Progenitor cell of endocrine pancreas (in vitro differentiated cells): Measurements from ENCODE around the gene ACTRT3. TPM values are rescaled to one million over a fixed set of nuclear protein-coding genes. Genes with fewer than 3 reads are reported as not detected.

Source experiments
- DNase-seq: peaks from one replicate; pipeline ENCODE4 v3.0.0; 2021; ENCODE audit warnings: low spot score; ENCODE audit not compliant: unreplicated experiment
- H3K27ac Mint-ChIP-seq: 2 replicates; pipeline ENCODE4 v1.8.0; 2021; ENCODE audit warnings: mild to moderate bottlenecking, moderate library complexity, mixed read lengths
- H3K27me3 Mint-ChIP-seq: 2 replicates; pipeline ENCODE4 v1.8.0; 2021; ENCODE audit warnings: mixed read lengths
- H3K36me3 Mint-ChIP-seq: 2 replicates; pipeline ENCODE4 v1.8.0; 2022; ENCODE audit warnings: mixed read lengths; ENCODE audit not compliant: insufficient read depth
- H3K4me1 Mint-ChIP-seq: 2 replicates; pipeline ENCODE4 v1.8.0; 2021; ENCODE audit warnings: low read depth, mixed read lengths
- H3K4me3 Mint-ChIP-seq: 2 replicates; pipeline ENCODE4 v1.8.0; 2021; ENCODE audit warnings: low read depth, mild to moderate bottlenecking, moderate library complexity, mixed read lengths
- H3K9me3 Mint-ChIP-seq: 2 replicates; pipeline ENCODE4 v1.8.0; 2021; ENCODE audit warnings: low read depth, mixed read lengths
- CTCF ChIP-seq: fragments of 200-600 bp; sonication (generic); IDR thresholded peaks from one replicate; pipeline ENCODE4 v1.5.0; 2021; ENCODE audit warnings: antibody characterized with exemption, mild to moderate bottlenecking; ENCODE audit not compliant: unreplicated experiment
- long read RNA-seq: library from polyadenylated mRNA; unstranded; transcript quantifications from one replicate; pipeline ENCODE4 v2.0.0, GENCODE V29; 2020
- total RNA-seq: library from RNA; stranded (reverse); gene quantifications from 2 replicates; pipeline ENCODE4 v1.2.1, GENCODE V29; 2021

ACTRT3 gene
- 2.1 and 2.6 TPM in 2 replicates for total RNA-seq
- long read RNA-seq, transcript ACTRT3-201 (2 exons, 2,005 nt): major isoform, 17 of 17 reads
- long read RNA-seq, partial matches to known transcripts: 0 of 17 reads
- long read RNA-seq, other reads (novel, unspliced or antisense): 0 of 17 reads

GRCh38 chr3:169769287-169770181, at the start of gene ACTRT3:
ACTRT3 (minus strand) TSS chr3:169769561; CDS start chr3:169769520, 41 bp downstream.
- TF ChIP-seq CTCF: no peak
- H3K27ac Mint-ChIP-seq: peak within 1 kb of the TSS; percentile 97
- H3K4me3 Mint-ChIP-seq: peak within 1 kb of the TSS; percentile 87

DNA sequence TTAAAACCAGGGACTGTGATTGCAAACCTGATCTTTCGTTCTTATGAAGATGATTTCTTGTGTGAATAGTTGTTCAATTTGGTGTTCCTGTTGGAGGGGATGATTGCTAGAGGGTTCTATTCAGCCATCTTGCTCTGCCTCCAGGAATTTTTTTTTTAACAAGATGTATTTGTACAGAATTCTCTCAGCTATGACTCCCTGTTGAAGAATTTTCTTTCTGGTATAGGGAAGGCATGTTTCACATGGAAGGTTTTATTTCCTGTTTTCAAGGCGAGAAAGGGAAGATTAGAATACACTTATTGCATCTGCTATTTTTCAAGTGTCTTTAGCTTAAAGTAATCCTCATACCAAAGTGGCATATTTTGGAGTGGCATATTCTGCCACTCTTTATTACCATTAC, 49.0 kb upstream of the ACTRT3 start:
- Mint-ChIP-seq H3K4me1 (peaks cover 1% of the 10 kb centered on the region), H3K9me3 (peaks cover 6% of the 10 kb centered on the region), H3K27me3 (peaks cover 11% of the 10 kb centered on the region), H3K4me3 (no peak overlapping the region), H3K36me3 (no peaks in the 10 kb centered on the region), H3K27ac (no peak overlapping the region)
- TF ChIP-seq CTCF: no peak
- no peak for DNase-seq

More at GRCh38 chr3:169769287-169770181, at the start of gene ACTRT3:
- peak; percentile 67 for DNase-seq
- H3K9me3 Mint-ChIP-seq: peaks cover 9% of the 10 kb centered on the region
- H3K4me1 Mint-ChIP-seq: peaks cover 12% of the 10 kb centered on the region
- H3K27me3 Mint-ChIP-seq: no peaks in the 10 kb centered on the region
- H3K36me3 Mint-ChIP-seq: peaks cover 6% of the 10 kb centered on the region

DNA sequence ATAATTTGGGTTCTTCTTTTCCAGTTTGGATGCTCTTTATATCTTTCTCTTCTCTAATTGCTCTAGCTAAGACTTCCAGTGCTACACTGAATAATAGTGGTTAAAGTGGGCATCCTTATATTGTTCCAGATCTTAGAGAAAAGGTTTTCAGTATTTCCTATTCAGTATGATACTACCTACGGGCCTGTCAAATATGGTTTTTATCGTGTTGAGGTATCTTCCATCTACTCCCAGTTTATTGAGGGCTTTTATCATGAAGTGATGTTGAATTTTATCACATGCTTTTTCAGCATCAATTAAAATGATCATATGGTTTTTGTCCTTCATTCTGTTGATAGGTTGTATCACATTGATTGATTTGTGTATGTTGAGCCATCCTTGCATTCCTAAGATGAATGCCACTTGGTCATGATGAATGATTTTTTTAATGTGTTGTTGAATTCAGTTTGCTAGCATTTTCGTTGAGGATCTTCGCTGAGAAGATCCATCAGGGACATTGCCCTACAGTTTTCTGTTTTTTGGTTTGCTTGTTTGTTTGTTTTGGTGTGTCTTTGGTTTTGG, 46.3 kb upstream of the ACTRT3 start:
- Mint-ChIP-seq H3K36me3 (no peaks in the 10 kb centered on the region), H3K9me3 (peaks cover 6% of the 10 kb centered on the region), H3K4me1 (peaks cover 10% of the 10 kb centered on the region), H3K27ac (no peak overlapping the region), H3K4me3 (no peak overlapping the region), H3K27me3 (peaks cover 11% of the 10 kb centered on the region)
- TF ChIP-seq CTCF: no peak
- DNase-seq: no peak

DNA sequence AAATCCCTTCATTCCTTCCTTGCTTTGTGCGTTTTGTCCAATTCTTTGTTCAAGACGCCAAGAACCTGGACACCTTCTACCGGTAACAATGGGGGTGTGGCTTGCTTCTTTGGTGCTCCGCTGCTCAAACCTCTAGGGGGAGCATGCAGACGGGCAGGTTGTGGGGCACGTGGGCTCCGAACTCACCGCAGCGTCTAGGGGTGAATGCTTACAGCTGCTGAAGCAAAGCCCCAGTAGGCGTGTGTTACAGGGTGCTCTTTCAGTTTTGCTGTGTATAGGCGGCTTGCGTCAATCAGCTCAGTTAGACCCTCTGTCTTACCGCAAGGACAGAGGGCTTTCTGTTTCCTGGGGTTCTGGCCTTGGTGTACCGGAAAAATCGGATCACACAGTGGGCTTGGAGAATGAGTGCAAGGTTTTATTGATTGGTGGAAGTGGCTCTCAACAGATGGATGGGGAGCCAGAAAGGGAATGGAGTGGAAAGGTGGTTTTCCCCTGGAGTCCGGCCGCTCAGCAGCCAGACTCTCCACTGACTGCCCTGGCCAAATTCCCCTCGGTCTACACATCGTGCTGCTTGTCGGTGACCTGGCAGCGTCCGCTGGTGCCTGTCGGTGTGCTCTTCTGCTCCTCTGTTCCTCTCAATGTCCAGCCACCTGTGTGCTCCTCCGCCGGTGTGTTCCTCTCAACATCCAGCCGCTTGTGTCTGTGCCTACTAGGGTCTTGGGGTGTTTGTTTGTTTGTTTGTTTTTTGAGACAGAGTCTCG, 44.6 kb upstream of the ACTRT3 start:
- peak; percentile 40 for TF ChIP-seq CTCF
- no peak for DNase-seq
- H3K27ac Mint-ChIP-seq: peak overlapping the region; percentile 56
- peaks cover 10% of the 10 kb centered on the region for H3K4me1 Mint-ChIP-seq
- H3K36me3 Mint-ChIP-seq: no peaks in the 10 kb centered on the region
- peaks cover 11% of the 10 kb centered on the region for H3K27me3 Mint-ChIP-seq
- H3K9me3 Mint-ChIP-seq: peaks cover 6% of the 10 kb centered on the region
- H3K4me3 Mint-ChIP-seq: peak overlapping the region; percentile 86

GRCh38 chr3:169813278-169813677, 43.9 kb upstream of the ACTRT3 start:
- TF ChIP-seq CTCF: no peak
- Mint-ChIP-seq H3K27me3 (peaks cover 10% of the 10 kb centered on the region), H3K27ac (peak overlapping the region; percentile 88), H3K9me3 (peaks cover 6% of the 10 kb centered on the region), H3K4me1 (peaks cover 10% of the 10 kb centered on the region), H3K36me3 (peaks cover under 1% of the 10 kb centered on the region), H3K4me3 (peak overlapping the region; percentile 86)
- no peak for DNase-seq
